Measurements from ENCODE around the gene ROBO3.

DNA sequence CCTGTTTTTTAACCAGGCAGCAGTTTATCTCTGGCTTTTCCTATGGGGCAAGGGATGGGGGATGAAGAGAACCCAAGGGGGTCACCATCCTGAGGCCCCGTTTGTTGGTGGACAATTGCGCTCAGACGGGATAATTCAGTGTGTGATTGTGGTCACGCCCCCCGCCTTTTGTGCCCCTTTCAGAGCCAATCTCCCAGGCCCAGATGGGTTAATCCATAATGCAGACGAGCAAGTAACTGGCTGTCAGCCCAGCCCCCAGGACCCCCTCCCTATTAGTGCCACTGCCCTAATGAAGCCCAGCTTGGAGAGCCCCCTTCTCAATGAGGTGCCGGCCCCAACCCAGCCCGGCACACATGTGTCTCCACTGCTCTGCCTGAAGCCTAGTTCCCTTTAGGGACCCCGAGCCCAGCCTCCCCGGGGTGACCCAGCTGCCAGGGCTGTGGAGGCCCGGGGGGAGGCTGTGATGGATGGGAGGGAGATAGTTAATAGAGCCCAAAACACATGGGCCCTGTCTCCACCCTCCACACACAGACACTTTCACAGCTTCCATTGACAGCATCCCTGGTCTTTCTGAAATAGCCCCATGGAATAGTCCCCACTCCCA is 19.1 kb upstream of the ROBO3 start:
- no peak for TF ChIP-seq CTCF (IDR thresholded peaks at IDR 0.05)
- TF ChIP-seq POLR2A (IDR thresholded peaks at IDR 0.05) = no peak

All from lower leg skin (tissue), 3 donors.